GF-D8 (cell line): ENCODE measurements around the gene DISC1.
"Not testable (repeated sequence)": the region's sequence is repeated elsewhere in the genome, so short reads cannot be mapped to it uniquely, and the experiment has no call there.

Source experiments
- DNase-seq: peaks from one replicate; lab custom pipeline; 2025; lab: John Stamatoyannopoulos, UW

The DISC1 gene

DNA sequence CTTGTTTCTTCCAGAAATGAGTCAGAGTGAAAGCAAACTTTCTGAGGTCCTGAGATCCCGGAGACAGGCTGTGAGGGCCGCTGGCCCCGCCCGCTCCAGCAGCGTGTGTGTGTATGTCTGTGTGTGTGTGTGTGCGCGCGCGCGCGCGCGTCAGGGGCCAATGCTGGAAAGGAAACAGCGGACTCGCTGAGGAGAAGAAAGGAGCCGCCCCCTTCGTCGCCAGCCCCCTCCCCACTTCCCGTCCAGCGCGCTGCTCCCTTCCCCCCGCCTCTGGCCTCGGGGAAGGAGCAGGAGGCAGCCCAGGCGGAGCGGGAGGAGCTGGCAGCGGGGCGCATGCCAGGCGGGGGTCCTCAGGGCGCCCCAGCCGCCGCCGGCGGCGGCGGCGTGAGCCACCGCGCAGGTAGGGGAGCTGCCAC is at the start of gene DISC1:
Gene DISC1, plus strand, starts transcription at position 256 of the 416 bp plus-strand sequence. Its CDS starts 78 bp downstream, at position 334.
- peak; percentile 82 for DNase-seq

DNA sequence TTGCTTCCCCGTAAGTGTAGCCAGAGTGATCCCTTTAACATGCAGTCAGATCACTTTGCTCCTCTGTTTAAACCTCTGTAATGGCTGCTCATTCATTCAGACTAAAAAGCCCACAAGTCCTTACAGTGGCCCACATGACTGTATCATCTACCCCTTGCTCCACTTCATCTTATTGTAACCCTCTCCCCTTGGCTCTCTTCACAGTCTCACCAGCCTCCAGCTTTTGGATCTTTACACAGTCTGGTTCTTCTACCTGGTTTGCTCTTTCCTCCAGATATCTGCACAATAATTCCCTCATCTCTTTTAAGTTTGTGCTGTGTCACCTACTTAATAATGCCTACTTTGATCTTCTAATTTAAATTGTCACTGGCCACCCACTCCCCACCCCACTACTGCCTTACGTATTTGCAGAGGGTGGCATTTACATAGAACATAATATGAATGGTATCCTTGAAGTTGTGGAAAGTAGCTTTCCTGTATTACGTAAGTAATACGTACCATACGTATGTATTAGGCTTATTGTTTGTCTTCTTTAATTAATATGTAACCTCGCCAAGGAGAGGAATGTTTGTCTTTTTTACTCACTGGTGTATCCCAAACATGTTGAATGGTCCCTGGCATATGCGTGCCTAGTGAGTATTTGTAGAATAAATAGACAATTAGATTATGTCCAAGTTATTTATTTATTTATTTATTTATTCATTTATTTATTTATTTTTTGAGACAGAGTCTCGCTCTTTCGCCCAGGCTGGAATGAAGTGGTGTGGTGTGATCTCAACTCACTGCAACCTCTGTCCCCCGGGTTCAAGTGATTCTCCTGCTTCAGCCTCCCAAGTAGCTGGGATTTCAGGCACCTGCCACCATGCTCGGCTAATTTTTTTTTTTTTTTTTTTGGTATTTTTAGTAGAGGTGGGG is 49.5 kb upstream of the DISC1 start:
- DNase-seq: no peak

DNA sequence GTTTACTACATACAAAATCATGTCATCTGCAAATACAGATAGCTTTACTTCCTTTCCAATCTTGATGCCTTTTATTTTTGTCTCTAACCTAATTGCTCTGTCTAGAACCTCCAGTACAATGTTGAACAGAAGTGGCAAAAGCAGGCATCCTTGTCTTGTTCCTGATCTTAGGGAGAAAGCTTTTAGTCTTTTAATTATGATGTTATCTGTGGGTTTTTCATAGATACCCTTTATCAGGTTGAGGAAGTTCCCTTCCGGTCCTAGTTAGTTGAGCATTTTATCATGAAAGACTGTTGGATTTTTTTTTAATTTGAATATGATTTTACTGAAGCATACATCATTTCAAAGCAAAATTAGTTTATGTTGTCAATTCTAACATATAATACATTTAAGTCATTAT is 45.7 kb upstream of the DISC1 start:
- DNase-seq: no peak

DNA sequence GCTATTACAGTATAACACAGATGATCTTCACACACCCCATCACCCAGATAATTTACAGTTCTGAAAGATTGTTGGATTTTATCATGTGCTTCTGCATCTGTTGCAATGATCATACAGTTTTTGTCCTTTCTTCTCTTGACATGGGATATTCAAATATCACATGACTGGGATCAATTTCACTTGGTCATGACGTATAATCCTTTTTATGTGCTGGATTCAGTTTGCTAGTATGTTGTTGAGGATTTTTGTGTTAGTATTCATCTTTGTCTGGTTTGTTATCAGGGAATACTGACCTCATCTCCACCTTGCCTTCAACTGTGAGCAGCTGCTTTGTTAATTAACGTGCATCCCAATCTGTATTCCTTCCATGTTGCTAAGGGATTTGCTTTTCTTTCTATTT is 44.7 kb upstream of the DISC1 start:
- no peak for DNase-seq

DNA sequence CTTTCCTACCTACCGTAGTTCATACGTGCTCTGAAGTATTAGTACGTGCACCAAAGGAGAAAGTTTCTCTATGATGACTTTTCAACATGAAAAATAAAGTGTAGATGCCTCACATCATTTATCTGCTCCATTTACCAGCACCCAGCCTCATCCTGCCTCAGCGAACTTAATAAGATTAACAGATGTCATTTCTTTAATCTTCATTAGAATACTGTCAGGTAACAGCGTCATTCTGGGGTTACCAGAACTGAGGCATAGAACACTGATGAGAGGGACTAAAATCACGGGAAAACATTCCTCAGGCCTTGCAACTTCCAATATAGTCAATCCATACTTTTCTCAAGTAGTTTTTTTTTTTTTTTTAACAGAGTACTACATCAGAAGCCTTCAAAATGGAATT is 43.2 kb upstream of the DISC1 start:
- no peak for DNase-seq

DNA sequence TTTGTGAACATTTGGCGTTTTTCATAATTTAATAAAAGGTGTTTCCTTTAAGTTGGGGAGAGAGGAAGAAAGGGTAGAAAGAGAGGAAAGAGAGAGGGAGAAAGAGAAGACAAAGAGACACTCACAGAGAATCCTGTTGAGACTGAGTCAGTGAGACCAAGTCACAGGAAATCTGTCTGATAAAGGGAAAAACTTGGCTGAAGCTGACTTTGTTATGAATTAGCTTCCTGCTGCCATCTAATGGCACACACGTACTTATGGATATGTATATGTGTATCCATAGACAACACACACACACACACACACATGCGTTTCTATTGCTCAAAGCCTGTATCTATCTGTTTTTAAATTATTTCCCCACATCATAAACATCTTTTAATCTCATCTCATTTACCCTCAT is 42.5 kb upstream of the DISC1 start:
- peak; percentile 29 for DNase-seq

DNA sequence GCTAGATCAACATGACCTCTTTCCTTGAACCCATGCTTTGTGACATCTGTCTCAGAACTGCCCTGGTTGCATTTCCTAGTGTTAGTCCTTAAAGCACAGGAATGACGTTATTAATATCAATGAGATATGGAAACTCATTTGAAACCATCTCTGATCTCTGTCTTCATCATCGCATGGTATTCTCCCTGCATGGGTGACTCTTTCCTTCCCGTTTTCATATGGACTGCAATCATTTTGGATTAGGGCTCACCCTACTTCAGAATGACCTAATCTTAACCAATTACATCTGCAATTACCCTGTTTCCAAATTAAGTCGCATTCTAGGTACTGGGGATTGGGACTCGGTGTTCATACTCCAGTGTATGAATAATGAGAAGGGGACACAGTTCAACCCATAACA is 41.7 kb upstream of the DISC1 start:
- peak; percentile 25 for DNase-seq

DNA sequence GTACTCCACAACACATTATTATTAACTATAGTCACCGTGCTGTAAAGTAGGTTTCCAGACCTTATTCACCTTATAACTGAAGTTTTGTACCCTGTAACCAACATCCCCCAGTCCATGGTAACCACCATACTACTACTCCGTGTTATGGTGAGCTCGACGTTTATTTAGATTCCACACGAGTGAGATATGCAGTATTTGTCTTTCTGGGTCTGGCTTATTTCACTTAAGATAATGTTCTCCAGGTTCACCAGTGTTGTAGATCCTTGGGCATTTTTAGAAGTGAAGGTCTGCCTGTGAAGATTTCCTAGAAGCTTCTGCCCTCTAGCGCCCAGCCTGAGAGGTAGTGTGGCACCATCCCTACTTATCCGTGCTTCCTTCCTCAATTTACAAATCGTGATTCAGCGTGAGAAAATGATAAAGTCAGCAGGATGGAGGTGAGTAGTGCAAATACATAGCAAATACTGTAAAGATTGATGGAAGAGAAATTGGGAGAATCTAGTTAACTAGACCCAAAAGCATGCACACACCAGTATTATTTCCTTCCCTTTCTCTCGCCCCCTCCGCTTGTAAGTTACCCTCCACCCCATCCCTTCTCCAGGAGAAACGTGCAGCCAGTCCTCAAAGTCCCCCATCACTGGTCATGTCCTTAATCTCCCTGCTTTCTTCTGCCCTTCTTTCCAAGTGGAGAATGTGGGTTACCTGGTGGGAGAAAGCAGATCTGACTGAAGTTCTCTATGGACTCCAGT is 36.0 kb upstream of the DISC1 start:
- peak; percentile 58 for DNase-seq

DNA sequence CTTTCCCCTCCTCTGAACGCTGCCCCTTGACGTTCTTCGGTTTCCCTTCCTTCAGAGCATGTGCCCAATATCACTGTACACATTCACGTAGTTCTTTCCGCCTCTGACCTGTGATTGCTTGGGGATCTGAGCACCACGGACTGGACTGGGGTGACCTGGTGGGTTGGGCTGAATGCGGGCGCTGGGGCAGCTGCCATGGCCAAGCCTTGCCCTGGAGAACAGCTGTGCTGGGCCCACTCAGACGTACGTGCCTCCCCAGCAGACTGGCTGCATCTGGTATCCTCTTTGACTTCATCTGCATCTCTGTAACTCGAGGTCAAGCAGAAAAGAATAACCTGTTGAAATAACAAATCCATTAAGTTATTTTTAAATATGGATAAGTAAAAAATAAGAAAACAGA is 35.1 kb upstream of the DISC1 start:
- DNase-seq: no peak

DNA sequence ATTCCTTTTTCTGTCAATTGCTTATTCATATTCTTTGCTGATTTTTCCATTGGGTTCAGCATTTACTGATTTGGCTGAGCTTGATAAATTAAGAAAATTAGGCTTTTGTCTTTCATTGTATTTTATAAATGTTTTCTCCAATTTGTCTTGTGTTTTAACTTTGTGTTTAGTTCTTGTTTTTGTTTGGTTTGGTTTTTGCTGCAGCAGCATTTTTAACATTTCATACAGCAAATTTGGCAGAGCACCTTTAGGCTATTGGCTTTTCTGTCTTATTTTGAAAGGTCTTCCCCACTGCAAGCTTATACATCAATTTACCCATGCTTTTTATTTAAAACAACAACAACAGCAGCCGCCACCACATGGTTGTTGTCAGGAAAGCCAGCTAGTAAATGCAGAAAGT is 33.8 kb upstream of the DISC1 start:
- DNase-seq: no peak

DNA sequence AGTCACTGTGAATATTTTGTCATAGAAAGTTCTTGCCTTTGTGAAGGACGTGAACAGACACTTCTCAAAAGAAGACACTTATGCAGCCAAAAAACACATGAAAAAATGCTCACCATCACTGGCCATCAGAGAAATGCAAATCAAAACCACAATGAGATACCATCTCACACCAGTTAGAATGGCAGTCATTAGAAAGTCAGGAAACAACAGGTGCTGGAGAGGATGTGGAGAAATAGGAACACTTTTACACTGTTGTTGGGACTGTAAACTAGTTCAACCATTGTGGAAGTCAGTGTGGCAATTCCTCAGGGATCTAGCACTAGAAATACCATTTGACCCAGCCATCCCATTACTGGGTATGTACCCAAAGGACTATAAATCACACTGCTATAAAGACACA is 33.3 kb upstream of the DISC1 start:
- DNase-seq: not testable (repeated sequence)

DNA sequence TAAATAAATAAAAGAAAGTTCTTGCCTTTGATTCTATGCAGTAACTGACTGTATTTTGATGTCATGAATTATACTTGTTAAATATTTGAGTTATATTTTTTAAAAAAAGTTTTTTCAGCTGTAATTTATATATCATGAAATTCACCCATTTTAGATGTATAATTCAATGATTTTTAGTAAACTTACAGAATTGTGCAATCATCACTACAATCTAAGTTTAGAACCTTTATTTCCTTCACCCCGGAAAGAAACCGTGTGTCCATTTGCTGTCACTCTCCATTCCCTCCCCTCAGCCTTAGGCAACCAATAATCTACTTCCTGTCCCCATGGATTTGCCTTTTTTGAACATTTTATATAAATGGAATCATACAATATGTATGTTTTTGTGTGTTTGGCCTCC is 32.5 kb upstream of the DISC1 start:
- no peak for DNase-seq

DNA sequence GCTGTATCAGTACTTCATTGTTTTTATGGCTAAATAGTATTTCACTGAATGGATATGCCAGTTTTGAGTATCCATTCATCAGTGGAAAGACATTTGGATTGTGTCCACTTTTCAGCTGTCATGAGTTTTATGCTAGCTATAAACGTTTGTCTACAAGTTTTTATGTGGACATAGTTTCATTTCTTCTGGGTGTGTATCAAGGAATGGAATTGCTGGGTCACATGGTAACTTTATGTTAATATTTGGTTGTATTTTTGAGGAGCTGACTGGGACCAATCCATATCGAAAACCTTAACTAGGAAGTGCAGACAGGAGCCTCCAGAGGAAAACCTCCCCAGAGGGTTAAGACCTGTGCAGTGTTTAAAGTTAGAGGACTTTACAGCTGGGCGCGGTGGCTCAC is 31.8 kb upstream of the DISC1 start:
- DNase-seq: no peak

DNA sequence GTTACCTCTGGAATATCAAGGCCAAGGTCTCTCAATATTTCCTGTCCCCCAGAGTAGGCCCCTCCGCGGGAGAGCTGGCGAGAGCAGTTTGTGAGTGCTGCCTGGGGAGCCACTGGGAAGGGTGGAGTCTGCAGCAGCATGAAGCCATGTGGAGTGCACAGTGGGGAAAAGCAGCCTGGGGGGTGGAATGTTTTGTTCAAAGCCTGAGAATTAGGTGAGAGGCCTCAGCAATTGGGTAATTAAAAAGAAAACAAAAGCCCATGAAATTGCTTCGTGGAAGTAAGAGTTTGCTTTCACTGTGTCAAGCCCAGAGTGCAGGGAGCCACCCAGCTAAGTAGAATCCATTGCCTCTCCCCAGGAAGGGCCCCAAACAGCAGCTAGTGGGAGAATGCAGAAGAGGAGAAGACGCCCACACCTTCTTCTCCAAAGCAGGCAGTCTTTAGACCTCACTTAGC is 30.2 kb upstream of the DISC1 start:
- DNase-seq: no peak

DNA sequence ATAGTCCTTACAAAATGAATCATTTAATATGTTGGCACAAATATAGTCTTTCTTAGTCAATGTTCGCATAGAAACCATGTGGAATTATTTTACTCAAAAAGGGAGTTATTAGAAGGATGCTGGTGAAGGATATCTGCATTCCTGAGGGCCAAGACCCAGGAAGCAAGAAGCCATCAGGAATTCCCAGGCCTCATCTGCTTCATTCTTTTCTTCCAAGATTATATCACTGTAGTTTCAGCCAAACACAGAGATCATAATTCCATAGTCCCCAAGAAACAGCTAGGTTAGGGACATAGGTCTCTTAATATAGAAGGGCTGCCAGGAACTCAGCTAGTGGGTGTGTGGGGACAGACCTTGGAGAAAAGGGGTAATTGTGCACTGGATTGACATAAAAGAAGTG is 28.6 kb upstream of the DISC1 start:
- no peak for DNase-seq

DNA sequence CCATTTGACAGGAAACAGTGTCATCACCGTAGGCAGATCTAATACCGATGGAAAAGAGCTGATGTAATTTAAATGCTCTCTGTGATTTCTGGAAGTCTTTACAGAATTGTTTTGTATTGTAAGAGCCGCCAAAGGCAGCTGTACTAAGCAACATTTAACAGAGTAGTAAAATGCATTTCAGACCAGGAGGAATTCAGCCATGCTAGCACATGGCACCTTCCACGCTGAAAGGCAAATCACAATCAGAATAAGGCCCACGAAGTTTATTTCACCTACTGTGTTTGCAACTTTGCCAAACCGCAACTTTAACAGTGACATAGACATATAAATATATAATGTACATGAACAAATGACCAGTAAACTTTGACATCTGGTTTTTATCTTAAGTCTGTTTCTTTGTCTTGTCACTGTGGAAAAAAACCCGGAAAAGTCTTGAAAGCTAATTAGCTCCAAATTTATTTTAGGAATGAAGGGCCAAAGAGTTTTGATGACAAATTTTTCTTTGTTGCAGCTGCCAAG is 26.1 kb upstream of the DISC1 start:
- no peak for DNase-seq

DNA sequence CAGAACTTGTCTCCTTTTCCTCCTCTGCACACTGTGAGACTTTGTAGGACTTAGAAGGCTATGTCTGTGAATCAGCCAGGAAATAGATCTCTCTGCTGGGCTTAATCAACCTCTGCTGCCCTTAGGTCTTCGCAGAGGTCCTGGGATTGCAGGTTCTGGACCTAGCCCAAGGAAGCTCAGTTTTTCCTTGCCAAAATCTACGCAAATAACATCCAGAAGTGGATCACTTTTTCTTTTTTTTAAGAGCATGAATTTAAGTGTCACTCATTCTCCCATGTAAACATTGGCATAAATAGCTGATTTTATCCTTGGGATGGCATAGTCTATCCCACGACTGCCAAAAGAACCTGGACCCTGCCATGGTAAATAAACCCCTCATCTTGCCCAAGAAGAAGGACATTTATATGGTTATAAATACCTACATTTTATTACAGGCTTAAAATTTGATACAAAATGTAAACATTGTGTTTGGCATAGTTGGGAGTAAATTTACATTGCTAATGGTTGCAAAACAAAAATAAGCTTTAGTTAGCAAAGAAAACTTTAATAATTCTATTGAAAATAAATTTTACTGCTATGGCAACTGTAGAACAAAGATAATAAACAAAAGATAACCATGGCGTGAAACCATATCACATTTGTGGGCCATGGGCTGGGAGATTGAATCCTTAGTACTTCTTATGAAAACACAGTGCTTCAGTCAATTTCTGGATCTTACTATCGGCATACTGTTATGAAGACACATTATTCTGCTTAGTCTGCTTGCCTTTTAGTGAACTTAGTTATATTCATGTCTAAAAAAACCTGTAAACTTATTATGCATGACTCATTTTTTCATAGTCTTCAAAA is 24.5 kb upstream of the DISC1 start:
- no peak for DNase-seq

DNA sequence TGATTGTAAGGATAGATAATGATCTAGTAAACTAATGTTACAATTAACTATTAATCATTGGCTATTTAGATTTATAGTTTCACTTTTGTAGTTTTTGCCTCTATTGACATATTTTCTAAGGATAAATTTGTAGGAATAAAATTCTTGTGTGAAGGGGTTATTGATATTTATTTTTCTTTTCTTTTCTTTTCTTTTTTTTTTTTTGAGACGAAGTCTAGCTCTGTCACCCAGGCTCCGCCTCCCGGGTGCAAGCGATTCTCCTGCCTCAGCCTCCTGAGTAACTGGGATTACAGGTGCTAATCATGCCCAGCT is 24.0 kb upstream of the DISC1 start:
- DNase-seq: no peak

DNA sequence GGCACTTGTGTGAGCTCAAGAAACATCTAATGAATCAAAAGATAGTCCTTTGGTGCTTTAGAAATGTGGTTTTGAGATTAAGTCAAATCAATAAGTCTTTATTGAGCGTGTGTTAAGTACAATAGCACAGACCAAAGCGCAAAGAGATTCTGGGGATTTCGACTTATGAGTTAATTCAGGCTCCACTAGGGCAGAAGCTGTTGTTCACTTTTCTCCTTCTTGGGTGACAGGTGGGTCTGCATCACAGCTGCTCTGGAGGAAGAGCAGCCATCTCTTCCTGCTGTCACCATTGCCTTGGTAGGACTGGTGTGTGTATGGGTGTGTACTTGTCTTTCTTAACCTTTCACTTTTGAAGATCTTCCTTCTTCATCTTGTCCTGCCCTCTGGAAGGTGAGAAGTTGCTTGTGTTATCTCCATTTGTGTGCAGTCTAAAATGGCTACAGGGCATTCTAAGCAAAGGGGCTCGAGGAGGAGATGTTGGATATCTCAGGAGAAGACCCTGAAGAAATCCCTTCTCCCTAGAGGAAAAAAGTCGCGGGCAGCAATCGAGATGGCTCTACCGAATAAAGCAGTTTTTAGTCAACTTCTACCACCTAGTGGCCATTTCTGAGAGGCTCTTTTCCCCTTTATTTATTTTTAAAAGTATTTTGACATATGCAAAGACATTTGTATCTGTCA is 22.9 kb upstream of the DISC1 start:
- DNase-seq: peak; percentile 67

DNA sequence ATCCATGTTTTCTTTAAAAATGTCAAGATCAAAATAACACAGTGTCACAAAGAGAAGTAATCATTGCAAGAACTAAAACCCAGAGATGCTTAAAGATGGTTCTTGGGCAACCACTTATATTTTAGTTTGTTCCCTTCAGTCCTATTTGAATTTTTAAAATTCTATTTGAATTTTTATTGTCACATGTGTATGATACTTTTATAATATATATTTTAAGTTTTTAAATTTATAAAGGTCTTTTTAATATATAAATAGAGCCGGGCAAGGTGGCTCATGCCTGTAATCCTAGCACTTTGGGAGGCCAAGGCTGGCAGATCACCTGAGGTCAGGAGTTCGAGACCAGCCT is 22.3 kb upstream of the DISC1 start:
- DNase-seq: no peak

DNA sequence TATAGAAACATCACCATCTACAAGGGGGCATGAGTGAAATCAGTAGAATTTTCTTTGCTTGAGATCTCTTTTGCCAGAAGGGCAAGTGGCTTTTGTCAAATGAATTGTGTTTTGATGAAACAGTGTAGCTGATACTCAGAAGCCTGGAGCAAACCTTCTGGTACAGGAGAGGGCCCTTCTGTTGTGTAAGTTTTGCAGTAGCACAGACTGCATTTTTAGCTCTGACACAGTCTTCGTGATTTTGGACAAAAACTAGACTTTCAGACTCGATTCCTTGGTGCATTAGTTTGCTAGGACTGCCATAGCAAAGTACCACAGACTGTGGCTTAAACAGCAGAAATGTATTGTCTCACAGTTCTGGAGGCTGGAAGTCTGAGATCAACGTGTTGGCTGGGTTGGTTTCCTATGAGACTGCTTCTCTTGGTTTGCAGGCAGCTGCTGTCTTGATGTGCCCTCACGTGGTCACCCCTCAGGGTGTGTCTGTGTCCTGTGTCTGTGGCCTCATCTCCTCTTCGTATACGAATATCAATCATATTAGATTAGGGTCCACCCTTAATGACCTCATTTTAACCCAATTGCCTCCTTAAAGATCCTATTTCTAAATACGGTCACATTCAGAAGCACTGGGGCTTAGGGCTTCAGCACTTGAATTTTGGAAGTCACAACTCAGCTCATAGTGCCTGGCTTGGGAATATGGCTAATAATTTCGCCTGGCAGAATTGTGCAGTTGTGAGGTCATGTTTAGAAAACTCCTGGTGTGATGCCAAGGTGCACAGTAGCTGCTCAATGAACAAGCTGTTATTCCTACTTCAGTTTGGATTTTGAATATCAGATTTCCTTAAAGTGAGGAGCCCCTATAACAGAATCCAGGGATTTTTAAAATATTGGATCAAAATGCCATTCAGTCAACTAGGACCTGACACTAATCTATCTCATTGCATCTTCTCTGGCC is 21.2 kb upstream of the DISC1 start:
- DNase-seq: no peak
